SU-DHL-6 (cell line): ENCODE results near the gene BOK.

ENCODE experiments used
- H2AFZ ChIP-seq: fragments of 200-600 bp; sonication (generic); 2 replicates; pipeline ENCODE4 v1.6.1; 2014; ENCODE audit warnings: low read depth, mild to moderate bottlenecking, moderate library complexity, mixed read lengths, antibody characterized with exemption, low read length; ENCODE audit not compliant: severe bottlenecking
- H3F3A ChIP-seq: fragments of 200-600 bp; shearing (Covaris generic); 2 replicates; pipeline ENCODE4 v1.6.0; 2016; ENCODE audit warnings: antibody characterized with exemption, mild to moderate bottlenecking; ENCODE audit not compliant: insufficient read depth
- H3K27ac ChIP-seq: fragments of 200-600 bp; sonication (generic); 2 replicates; pipeline ENCODE4 v1.5.1; 2016; ENCODE audit warnings: low read depth, mild to moderate bottlenecking, low read length, moderate library complexity, mixed read lengths
- H3K27me3 ChIP-seq: fragments of 200-600 bp; sonication (generic), shearing (Covaris generic); 2 replicates; pipeline ENCODE4 v1.6.0; 2014; ENCODE audit warnings: mild to moderate bottlenecking, low read length
- H3K36me3 ChIP-seq: fragments of 200-600 bp; sonication (generic); 2 replicates; pipeline ENCODE4 v1.6.1; 2014; ENCODE audit warnings: mild to moderate bottlenecking, low read length, mixed read lengths
- H3K4me2 ChIP-seq: fragments of 300-600, 200-600 bp; shearing (Covaris generic), sonication (generic); 2 replicates; pipeline ENCODE4 v1.6.0; 2014; ENCODE audit warnings: low read length, low read depth, mild to moderate bottlenecking; ENCODE audit not compliant: poor library complexity, severe bottlenecking
- H3K4me3 ChIP-seq: fragments of 200-600 bp; sonication (generic); 2 replicates; pipeline ENCODE4 v1.5.1; 2014; ENCODE audit warnings: antibody characterized with exemption, low read length, mild to moderate bottlenecking, mixed read lengths; ENCODE audit not compliant: insufficient read depth, poor library complexity, severe bottlenecking
- H3K79me2 ChIP-seq: fragments of 200-600 bp; sonication (generic); 2 replicates; pipeline ENCODE4 v1.6.1; 2014; ENCODE audit warnings: mild to moderate bottlenecking, low read length, moderate library complexity; ENCODE audit not compliant: insufficient read depth
- H3K9ac ChIP-seq: fragments of 200-600 bp; sonication (generic); 2 replicates; pipeline ENCODE4 v1.7.0; 2014; ENCODE audit warnings: mild to moderate bottlenecking, low read length
- H3K9me2 ChIP-seq: fragments of 200-600 bp; sonication (generic); replicated peaks from 2 replicates; pipeline ENCODE4 v1.6.1; 2014; ENCODE audit warnings: low read length; ENCODE audit not compliant: insufficient read depth
- H3K9me3 ChIP-seq: fragments of 200-600 bp; sonication (generic); 2 replicates; pipeline ENCODE4 v1.6.1; 2014; ENCODE audit warnings: low read length, mixed read lengths; ENCODE audit not compliant: insufficient read depth
- H4K20me1 ChIP-seq: fragments of 200-600 bp; sonication (generic); 2 replicates; pipeline ENCODE4 v1.6.1; 2014; ENCODE audit warnings: low read depth, mild to moderate bottlenecking, antibody characterized with exemption, low read length, moderate library complexity, mixed read lengths
- CTCF ChIP-seq: fragments of 200-600 bp; sonication (generic); IDR thresholded peaks from one replicate; pipeline ENCODE4 v1.5.1; 2017; ENCODE audit warnings: antibody characterized with exemption, mild to moderate bottlenecking, low read length, moderate library complexity; ENCODE audit not compliant: insufficient read depth, poor library complexity, severe bottlenecking
- EZH2phosphoT487 ChIP-seq: fragments of 200-600 bp; sonication (generic), shearing (Covaris generic); conservative IDR thresholded peaks from 2 replicates; pipeline ENCODE4 v1.6.1; 2018; ENCODE audit warnings: mild to moderate bottlenecking, antibody characterized with exemption, low read length, moderate library complexity, mixed read lengths

The BOK gene

GRCh38 chr2:241563031-241563507 lies 4.5 kb downstream of the BOK start:
- no peaks in the 10 kb centered on the region for H3K9me2 ChIP-seq
- no peak overlapping the region for H3K27ac ChIP-seq
- no peaks in the 10 kb centered on the region for H3K79me2 ChIP-seq
- H3K9me3 ChIP-seq = no peaks in the 10 kb centered on the region
- no peaks in the 10 kb centered on the region for H3F3A ChIP-seq
- H3K9ac ChIP-seq = no peak overlapping the region
- no peaks in the 10 kb centered on the region for H3K36me3 ChIP-seq
- no peaks in the 10 kb centered on the region for H3K27me3 ChIP-seq
- H2AFZ ChIP-seq = no peak overlapping the region
- H4K20me1 ChIP-seq = no peaks in the 10 kb centered on the region
- H3K4me2 ChIP-seq = no peak overlapping the region
- TF ChIP-seq CTCF (no peak), EZH2phosphoT487 (no peak)
- H3K4me3 ChIP-seq = no peak overlapping the region

DNA sequence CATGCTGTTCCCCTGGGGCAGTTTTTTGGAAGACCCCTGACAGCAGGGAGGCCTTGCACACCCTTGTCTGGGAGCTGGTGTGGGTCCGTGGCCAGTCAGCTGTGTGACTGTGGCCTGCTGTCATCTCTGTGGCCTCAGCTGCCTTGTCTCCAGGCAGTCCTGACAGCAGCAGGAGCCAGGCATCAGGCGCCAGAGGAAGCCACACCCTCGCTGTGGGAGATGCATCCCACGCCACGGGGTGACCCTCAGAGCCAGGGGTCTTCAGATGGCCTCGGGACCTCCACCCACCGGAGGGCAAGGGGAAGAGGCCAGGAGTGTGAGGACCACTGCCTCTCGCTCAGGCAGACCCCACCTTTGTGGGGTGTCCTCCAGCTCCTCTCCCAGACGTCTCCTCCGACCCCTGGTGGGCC lies 5.0 kb downstream of the BOK start:
- H3K4me2 ChIP-seq = no peak overlapping the region
- no peak overlapping the region for H3K27ac ChIP-seq

DNA sequence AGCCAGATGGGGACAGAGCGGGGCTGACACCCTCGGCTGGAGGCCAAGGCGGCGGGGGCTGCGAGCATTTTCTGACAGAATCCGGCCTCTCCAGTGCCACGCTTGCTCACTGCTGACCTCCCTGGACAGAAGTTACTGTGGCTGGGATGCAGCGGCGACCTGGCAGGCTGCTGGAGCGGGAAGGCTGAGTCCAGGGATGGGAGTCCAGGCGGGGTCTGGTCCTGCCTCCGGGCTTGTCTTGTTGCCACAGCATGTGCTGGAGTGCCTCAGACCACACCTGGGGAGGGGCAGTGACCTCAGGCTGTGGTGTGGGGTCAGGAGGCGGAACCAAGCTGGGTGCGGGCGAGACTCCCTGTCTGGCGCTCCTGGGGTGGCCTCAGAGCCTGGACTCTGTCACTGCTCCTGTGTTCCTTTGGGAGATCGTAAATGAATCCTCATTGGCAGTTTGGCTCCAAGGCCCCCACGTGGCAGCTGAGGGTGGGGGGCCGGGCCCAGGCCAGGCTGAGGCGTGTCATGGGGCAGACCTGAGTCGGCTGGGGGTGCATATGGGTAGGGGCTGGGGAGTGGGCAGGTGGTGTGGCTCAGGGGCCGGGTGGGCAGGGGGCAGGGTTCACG lies 5.5 kb downstream of the BOK start:
- Histone ChIP-seq H3K9ac (no peak overlapping the region), H4K20me1 (no peaks in the 10 kb centered on the region), H3K4me2 (no peak overlapping the region), H3K9me2 (no peaks in the 10 kb centered on the region), H3K27ac (no peak overlapping the region), H3F3A (no peaks in the 10 kb centered on the region), H2AFZ (no peak overlapping the region), H3K9me3 (no peaks in the 10 kb centered on the region), H3K79me2 (no peaks in the 10 kb centered on the region), H3K4me3 (no peak overlapping the region), H3K36me3 (no peaks in the 10 kb centered on the region), H3K27me3 (no peaks in the 10 kb centered on the region)
- no peak for TF ChIP-seq CTCF
- TF ChIP-seq EZH2phosphoT487 = no peak

More for the DNA sequence above, 5.0 kb downstream of the BOK start:
- H2AFZ ChIP-seq = no peak overlapping the region
- H3K27me3 ChIP-seq = no peaks in the 10 kb centered on the region
- H3K9me2 ChIP-seq = no peaks in the 10 kb centered on the region
- H3F3A ChIP-seq = no peaks in the 10 kb centered on the region
- TF ChIP-seq EZH2phosphoT487 (no peak), CTCF (no peak)
- no peak overlapping the region for H3K4me3 ChIP-seq
- H3K79me2 ChIP-seq = no peaks in the 10 kb centered on the region
- no peak overlapping the region for H3K9ac ChIP-seq
- H3K36me3 ChIP-seq = no peaks in the 10 kb centered on the region
- H3K9me3 ChIP-seq = no peaks in the 10 kb centered on the region
- H4K20me1 ChIP-seq = no peaks in the 10 kb centered on the region
